Measurements from ENCODE around the gene COL11A2.
"Not testable (repeated sequence)": the region's sequence is repeated elsewhere in the genome, so short reads cannot be mapped to it uniquely, and the experiment has no call there.

The COL11A2 gene

DNA sequence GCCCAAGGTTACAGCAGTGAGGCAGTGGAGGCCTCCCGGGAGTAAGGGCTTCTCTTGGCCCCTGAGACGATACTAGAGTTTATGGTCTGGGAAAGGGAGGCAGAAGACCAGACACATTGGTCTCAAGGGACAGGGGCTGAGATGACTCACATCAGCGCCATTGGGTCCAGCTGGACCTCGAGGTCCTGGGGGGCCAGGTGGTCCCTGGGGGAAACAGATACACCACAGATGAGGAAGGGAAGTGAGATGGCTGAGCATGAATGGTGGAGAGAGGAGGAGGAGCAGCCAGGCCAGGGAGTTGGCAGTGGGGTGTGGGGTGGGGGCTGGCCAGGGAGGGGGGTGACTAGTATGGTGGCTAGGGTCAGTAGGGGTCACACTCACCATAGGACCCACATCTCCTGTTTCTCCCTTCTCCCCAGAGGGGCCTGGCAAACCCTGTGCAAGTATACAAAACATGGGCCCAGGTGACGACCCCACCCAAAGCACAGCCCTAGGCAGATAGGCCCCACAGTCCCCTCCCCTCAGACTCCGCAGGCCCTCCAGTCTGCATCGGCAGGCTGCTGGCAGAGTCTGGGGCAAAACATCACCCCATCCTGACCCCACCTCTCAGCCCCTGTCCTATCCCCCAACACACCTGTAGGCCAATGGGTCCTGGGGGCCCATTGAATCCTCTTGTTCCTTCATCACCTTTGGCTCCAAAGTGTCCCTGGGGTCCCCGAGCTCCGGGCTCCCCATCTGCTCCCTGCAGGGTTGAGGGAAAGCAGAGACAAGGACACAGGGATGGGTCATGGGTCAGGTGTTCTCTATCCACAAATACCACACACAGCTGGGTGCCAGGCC lies 21.9 kb downstream of the COL11A2 start:
- DNase-seq, result no peak

- no peak for DNase-seq
Observed at GRCh38 chr6:33169291-33170175, 22.7 kb downstream of the COL11A2 start.

DNA sequence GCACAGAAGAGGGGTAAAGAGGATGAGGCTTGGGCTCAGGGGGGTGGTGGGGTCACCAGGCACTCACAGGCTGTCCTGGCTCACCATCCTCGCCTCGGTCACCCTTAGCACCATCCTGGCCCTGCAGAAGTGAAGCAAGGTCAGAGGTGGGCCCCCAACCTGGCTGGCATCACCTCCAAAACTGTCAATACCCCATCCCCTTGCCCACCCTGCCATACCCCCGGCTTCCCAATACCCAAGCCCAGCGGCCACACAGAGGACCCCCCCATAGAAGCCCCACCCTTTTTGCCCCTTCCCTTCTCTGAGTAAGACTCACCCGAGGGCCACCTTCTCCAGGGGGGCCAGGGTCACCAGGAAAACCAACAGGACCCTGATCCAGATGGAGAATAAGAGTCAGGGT lies 23.6 kb downstream of the COL11A2 start:
- DNase-seq, result no peak

DNA sequence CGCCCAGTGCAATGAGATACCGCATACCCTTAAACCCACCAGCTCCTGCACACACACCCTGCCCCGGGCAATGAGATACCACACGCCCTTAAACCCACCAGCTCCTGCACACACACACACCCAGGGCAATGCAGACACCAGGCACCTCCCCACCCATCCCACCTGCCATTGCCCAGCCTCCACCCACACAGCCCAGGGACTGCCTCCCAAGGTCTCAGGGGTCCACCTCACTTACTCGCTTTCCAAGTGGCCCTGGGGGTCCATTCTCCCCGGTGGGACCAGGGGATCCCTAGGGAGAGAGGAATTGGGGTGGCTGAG lies 24.0 kb downstream of the COL11A2 start:
- DNase-seq, result no peak

DNA sequence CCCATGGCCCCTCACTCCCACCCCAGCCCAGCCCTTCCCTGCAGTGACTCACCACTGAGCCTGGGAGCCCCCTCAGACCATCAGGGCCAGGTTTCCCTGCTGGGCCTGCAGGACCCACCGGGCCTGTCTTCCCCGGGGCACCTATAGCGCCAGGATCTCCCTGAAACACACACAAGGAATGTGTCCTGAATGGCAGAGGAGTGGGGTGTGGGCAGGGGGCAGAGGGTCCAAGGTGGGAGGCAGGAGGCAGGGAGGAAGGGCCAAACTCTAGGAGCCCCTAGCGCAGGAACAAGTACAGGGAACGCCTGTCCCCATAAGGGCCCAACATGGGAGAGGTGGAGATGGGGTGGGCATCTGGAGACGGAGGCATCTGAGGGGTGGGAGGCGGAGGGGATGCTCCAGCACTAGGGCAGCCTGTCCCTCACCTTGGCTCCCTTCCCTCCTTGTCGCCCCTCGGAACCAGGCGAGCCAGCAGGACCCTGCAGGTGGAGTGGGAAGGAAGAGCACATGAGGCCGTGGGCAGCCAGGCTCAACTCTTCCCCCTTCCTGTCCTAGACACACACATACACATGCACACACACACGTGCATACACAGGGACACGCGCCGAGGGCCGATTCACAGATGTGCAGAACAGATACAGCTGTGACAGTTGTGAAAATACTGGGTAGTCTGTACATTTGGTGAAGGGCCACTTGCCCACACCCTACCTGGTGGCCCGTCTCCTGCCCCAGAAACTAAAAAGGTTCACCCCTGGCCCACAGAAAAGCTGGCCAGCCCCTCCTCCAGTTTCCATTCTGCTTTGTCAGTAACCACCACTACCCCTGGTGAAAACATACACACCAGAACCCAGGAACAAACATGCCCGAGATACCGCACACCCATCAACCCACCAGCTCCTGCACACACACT lies 24.6 kb downstream of the COL11A2 start:
- no peak for DNase-seq

DNA sequence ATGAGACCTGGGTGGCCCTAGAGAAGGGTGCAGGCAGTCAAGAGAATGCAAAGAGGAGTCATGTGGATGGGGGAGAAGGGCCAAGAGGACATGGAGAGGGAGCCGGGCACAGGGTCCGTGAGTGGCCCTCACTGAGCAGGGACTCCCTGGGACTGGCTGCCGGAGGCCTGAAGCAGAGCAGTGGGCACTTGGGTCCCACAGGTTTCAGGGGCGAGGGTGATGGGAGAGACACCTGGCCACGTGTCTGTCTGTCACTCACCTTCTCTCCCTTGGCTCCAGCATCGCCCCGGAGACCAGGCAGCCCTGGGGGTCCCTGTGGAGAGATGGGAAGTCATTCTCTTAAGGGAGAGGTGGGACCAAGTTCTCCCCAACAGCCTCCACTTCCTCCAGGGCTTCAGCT lies 25.5 kb downstream of the COL11A2 start:
- no peak for DNase-seq

- DNase-seq, result no peak
Observed at GRCh38 chr6:33166363-33166762, 25.9 kb downstream of the COL11A2 start.

- DNase-seq, result no peak
Observed at GRCh38 chr6:33165581-33166258, 26.5 kb downstream of the COL11A2 start.

- DNase-seq, result no peak
Observed at GRCh38 chr6:33164665-33165373, 27.4 kb downstream of the COL11A2 start.

DNA sequence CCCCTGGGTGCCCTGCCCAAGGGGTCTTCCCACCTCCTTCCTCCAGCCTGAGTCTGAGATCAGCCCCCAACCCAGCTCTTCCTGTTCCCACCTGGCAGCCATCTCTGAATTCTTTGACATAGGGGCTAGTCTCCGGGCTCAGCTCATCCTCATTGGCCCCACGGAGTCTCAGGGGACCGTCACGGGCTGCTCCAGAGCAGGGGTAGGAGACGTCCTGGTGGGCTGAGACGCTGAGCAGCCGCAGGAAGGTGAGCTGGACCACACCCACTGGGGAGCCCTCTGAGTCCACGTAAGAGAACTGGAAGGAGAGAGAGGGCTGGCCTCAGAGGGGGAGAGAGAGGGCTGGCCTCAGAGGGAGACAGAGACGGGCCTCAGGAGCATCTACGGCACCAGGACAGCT lies 28.1 kb downstream of the COL11A2 start:
- DNase-seq, result no peak

GRCh38 chr6:33163540-33163939 lies 28.7 kb downstream of the COL11A2 start:
- DNase-seq, result no peak

DNA sequence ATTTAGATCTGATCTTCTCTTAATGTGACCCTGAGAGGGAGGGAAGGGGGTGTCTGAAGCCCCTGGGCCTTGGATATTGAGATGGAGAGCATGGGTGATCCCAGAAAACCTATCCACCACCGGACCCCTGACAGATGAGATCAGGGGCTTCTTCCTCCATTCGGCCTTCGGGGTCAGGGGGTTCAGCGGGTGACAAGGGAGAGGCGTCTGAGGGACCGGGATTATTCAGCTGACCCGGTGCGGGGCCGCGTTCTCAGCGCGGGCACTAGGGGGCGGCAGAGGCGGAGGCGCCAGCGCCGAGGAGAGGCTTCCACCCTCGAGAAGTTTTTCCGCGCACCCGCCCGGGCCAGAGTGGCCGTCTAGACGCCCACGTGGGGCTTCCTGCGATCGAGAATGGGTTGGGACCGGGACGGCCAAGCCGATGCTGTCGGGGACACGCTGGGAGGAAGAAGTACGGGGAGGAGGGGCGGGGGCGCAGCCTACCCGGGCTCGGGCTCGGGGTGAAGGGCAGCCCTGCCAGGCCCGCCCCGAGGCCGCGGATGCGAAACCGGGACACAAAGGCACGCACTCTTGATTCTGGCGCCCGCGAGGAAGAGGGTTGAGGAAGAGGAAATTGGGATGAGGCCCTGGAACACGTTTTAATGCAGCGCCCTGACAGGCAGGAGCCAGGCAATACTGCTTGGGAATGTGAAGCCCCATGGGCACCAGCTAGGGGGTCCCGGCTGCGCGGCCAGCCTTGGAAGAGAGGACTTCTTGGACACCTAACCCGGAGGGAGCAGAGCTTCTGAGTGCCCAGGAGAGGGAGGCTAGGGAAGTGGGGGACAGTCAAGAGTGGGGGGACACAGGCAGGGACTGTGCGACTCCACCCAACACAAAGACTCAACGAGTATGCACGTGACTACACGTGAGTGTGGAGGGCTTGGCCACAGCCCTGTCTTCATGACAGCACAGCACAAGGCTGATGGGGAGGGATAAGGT lies 30.6 kb downstream of the COL11A2 start:
- DNase-seq, result peak; percentile 63

DNA sequence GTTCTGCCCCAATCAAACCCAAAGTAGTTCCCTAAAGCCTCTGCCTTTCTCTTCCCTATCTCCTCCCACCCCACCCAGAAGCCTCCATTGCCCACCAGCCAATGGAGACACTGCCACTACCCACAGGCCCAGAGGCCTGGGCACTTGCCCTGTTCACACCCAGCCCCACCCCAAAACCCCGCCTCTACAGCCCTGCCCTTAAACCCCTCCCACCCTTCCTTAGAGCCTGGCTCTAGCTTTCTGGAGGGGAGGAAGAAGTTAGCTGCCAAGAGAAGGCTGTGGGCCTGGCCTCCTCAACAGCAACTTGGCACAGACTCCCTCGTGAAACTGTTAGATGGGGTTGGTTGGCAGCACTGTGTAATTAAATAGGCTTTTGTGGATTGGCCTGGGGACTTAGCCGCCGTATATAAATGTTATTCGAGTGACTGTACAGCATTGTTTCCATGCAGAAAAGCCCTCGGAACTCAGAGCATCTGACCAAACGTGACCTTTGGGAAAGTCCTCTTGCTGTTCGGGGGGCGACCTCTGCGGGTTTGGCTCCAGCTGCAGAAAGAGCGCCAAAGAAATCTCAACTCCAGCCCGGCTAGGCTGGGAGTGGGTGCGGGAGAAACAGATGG lies 31.4 kb downstream of the COL11A2 start:
- DNase-seq, result peak; percentile 83

DNA sequence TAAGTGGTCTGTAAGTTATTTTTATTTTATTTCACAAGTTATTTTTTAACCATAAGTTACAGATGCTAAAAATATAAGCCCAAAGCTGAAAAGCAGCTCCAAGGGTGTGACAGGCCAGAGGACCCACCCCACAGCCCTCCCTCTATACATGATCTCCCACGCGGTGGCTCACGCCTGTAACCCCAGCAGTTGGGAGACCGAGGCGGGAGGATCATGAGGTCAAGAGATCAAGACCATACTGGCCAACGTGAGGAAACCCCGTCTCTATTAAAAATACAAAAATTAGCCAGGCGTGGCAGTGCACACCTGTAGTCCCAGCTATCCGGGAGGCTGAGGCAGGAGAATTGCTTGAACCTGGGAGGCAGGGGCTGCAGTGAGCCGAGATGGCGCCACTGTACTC lies 32.2 kb downstream of the COL11A2 start:
- no peak for DNase-seq

- DNase-seq, result no peak
Observed at GRCh38 chr6:33156964-33157363, 35.3 kb downstream of the COL11A2 start.

DNA sequence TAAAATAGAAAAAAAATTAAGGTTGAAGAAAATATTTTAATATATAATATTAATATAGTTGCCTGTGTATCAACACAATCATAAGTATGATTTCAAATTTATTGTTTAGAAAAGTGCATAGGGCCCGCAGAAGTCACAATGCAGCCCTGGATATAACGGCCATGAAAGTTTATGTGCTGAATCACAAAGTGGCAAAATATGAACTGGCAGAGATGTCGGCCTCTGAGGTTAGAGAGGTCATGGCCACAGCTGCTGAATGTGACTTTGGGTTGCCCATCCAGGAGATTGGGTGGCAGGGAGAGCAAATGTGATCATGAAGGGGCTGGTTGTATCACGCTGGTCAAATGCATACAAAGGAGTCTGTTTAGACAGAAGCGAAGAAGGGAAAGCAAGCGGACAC lies 35.7 kb downstream of the COL11A2 start:
- DNase-seq, result no peak

DNA sequence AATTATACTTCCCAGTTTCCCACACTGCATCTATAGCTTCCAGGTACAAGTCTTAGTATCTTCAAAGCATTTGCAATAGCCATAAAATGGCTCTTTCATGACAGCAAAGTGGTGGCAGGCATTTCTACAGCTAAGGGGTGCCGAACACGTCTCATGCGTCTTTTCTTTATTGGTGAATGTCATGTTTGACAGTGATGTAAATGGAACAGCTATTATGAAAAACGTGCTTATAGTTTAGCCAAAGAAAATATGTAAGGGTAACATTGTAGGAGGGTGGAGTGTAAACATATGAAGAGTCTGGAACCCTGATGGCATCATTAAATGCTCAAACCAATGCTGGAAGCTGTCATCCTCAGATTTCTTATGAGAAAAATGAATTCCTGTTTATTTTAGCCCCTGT lies 37.9 kb downstream of the COL11A2 start:
- DNase-seq, result no peak

DNA sequence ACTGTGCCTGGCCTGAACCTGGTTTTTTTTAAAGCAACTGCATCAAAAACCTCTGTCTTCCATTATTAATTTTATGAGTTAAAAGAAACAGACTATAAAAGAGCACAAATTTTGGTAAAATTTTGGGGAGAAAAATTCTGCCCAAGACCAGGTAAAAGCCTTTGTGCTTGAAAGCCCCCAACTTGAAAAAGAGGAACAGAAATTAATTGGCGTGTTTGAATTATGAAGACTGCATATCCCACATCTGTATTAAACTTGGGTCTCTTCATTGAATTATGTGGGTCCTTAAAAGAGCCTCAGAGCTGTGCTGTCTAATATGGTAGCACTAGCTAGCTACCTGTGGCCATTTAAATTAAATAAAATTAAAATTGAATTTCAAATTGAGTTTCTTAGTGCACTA lies 41.2 kb downstream of the COL11A2 start:
- DNase-seq, result no peak

GRCh38 chr6:33150560-33150959 lies 41.7 kb downstream of the COL11A2 start:
- DNase-seq, result not testable (repeated sequence)

Data from fibroblast of skin of right biceps (primary cell).